Transverse colon (tissue), 4 donors: ENCODE measurements around the gene DENND1C. TPM values are rescaled to one million over a fixed set of nuclear protein-coding genes. Genes with fewer than 3 reads are reported as not detected.
A peak's percentile ranks its signal among the peaks of the same experiment; 100 is the strongest.

ENCODE experiments used
- DNase-seq: peaks from one replicate; pipeline ENCODE4 v3.0.0-alpha.2; 2019
- H3K27ac ChIP-seq, 4 donors: fragments of 200-600 bp; sonication (generic); 2 replicates each; pipeline ENCODE4 v1.5.1; 2016 to 2018; ENCODE audit warnings: inconsistent platforms in 4 of 4
- H3K27me3 ChIP-seq: fragments of 200-600 bp; sonication (generic); 2 replicates; pipeline ENCODE4 v1.5.1; 2017; ENCODE audit warnings: inconsistent platforms
- H3K36me3 ChIP-seq, 4 donors: fragments of 200-600 bp; sonication (generic); 2 replicates each; pipeline ENCODE4 v1.5.1; 2017 to 2019; ENCODE audit warnings: inconsistent platforms in 4 of 4
- H3K4me1 ChIP-seq, 4 donors: fragments of 200-600 bp; sonication (generic); 2 replicates each; pipeline ENCODE4 v1.5.1; 2017 to 2020; ENCODE audit warnings: inconsistent platforms in 4 of 4
- H3K4me3 ChIP-seq, 4 donors: fragments of 200-600 bp; sonication (generic); 1 replicate in 1 of 4; 2 replicates in 3 of 4; pipeline versions ENCODE4 v1.5.1 to v1.6.1; 2017 to 2019; ENCODE audit warnings: inconsistent platforms in 4 of 4
- H3K9me3 ChIP-seq, 2 donors: fragments of 200-600 bp; sonication (generic); 2 replicates each; pipeline ENCODE4 v1.5.1; 2017 to 2019; ENCODE audit warnings: inconsistent platforms in 2 of 2
- EP300 ChIP-seq: sonication (generic); formaldehyde crosslinking; IDR thresholded peaks from one replicate; pipeline ENCODE4 v1.6.1; 2017; ENCODE audit warnings: antibody characterized with exemption, low read depth
- POLR2A ChIP-seq: fragments of 450-650 bp; IDR thresholded peaks from one replicate; pipeline ENCODE4 v1.6.1; 2016; ENCODE audit warnings: antibody characterized with exemption, mild to moderate bottlenecking, moderate library complexity
- POLR2AphosphoS5 ChIP-seq, 3 donors: sonication (generic); formaldehyde crosslinking; IDR thresholded peaks; one replicate each; pipeline ENCODE4 v1.6.1; 2016; ENCODE audit warnings: antibody characterized with exemption in 3 of 3
- WGBS, 2 donors: methylation state at CpG; one replicate each; pipeline ENCODE4 v1.1.5; 2018; ENCODE audit warnings: low coverage in 1 of 2; 5-methylcytosine and 5-hydroxymethylcytosine counted together
- in situ Hi-C, 4 donors: fragments of 200-750 bp; cut with MboI; loops; one replicate each; pipeline versions ENCODE4 v1.15.0 to v1.15.1; 2017; ENCODE audit warnings: low sequenced_read_pairs in 3 of 4, low pct_ligation_motif_present in 1 of 4, low pct_unique_long_range_greater_than_20kb in 1 of 4
- intact Hi-C: fragments of 100-400 bp; cut with DNase I; formaldehyde crosslinking; loops from one replicate; pipeline ENCODE4 v1.15.1; 2023; ENCODE audit warnings: low total_unique reads
- total RNA-seq, 4 donors: library from RNA; depleted of rRNA; stranded (reverse); fragments of >200 nt; gene quantifications; one replicate each; pipeline ENCODE4 v1.1.0, GENCODE V29; 2016
- TF ChIP-seq, protein P1 (sequence below), 5 experiments: fragments of 200-600 bp in 3 of 5; fragments of 450-650 bp in 2 of 5; sonication (generic) in 3 of 5; IDR thresholded peaks; 1 replicate in 2 of 5; 2 replicates in 3 of 5; pipeline ENCODE4 v1.5.1; 2016 to 2017; ENCODE audit warnings: antibody characterized with exemption in 5 of 5, inconsistent platforms in 3 of 5, mild to moderate bottlenecking in 2 of 5, moderate library complexity in 1 of 5

DENND1C gene
- total RNA-seq, 4 donors from 2014 or later = 0.40 to 7.5 (median 5.0) TPM

DNA sequence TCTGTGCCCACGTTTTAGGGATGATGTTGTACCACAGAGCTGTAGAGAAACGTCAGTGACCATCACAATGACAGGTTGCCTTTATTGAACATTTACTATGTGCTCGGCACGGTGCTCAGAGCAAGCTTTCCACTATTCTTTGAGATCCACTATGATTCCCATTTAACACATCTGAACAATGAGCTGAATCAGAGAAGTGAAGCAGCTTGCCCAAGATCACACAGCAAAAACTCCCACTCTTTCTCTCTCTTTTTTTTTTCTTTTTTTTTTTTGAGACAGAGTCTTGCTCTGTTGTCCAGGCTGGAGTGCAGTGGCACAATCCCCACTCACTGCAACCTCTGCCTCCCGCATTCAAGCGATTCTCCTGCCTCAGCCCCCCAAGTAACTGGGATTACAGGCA is 41.1 kb upstream of the DENND1C start:
- no peak overlapping the region for H3K4me3 ChIP-seq
- 81% methylated on average over 6 of the region's 6 CpGs; no CpG with 5 or more reads in 1 of the 2 donors for WGBS, 2 donors
- H3K27ac ChIP-seq = no peak overlapping the region
- no peaks in the 10 kb centered on the region for H3K36me3 ChIP-seq
- in situ Hi-C loops (loop anchor here in 3 of 4 donors (10.0 to 25.0 kb wide), 3 partner anchors 115 to 340 kb away; partner anchors contain the start of genes GPR108 (in 1 of the 3) and TRIP10 (in 1 of the 3)), intact Hi-C loops (no loop called here)
- no peaks in the 10 kb centered on the region for H3K9me3 ChIP-seq
- no peaks in the 10 kb centered on the region for H3K27me3 ChIP-seq
- H3K4me1 ChIP-seq = no peaks in the 10 kb centered on the region
- no peak for TF ChIP-seq EP300
- TF ChIP-seq POLR2AphosphoS5 (IDR thresholded peaks at IDR 0.05) = no peak
- TF ChIP-seq, protein P1, sequence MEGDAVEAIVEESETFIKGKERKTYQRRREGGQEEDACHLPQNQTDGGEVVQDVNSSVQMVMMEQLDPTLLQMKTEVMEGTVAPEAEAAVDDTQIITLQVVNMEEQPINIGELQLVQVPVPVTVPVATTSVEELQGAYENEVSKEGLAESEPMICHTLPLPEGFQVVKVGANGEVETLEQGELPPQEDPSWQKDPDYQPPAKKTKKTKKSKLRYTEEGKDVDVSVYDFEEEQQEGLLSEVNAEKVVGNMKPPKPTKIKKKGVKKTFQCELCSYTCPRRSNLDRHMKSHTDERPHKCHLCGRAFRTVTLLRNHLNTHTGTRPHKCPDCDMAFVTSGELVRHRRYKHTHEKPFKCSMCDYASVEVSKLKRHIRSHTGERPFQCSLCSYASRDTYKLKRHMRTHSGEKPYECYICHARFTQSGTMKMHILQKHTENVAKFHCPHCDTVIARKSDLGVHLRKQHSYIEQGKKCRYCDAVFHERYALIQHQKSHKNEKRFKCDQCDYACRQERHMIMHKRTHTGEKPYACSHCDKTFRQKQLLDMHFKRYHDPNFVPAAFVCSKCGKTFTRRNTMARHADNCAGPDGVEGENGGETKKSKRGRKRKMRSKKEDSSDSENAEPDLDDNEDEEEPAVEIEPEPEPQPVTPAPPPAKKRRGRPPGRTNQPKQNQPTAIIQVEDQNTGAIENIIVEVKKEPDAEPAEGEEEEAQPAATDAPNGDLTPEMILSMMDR (IDR thresholded peaks at IDR 0.05) = no peak
- no peak for TF ChIP-seq POLR2A
- no peak for DNase-seq

GRCh38 chr19:6521718-6522646 is 40.4 kb upstream of the DENND1C start:
- peaks cover 0 to 2% (median 1%) of the 10 kb centered on the region in 4 donors for H3K4me1 ChIP-seq
- DNase-seq = peak; percentile 61
- no peaks in the 10 kb centered on the region for H3K27me3 ChIP-seq
- no peak overlapping the region for H3K27ac ChIP-seq
- no peak overlapping the region for H3K4me3 ChIP-seq
- no peaks in the 10 kb centered on the region for H3K36me3 ChIP-seq
- 49 to 54% methylated on average over 6 to 20 of the region's 20 CpGs for WGBS, 2 donors
- no peak for TF ChIP-seq POLR2AphosphoS5 (IDR thresholded peaks at IDR 0.05)
- no peak for TF ChIP-seq EP300
- TF ChIP-seq, protein P1 (IDR thresholded peaks at IDR 0.05) = no peak
- TF ChIP-seq POLR2A = no peak
- intact Hi-C loops (no loop called here), in situ Hi-C loops (loop anchor here in 3 of 4 donors (10.0 to 25.0 kb wide), 3 partner anchors 115 to 340 kb away; partner anchors contain the start of genes GPR108 (in 1 of the 3) and TRIP10 (in 1 of the 3))
- no peaks in the 10 kb centered on the region for H3K9me3 ChIP-seq

DNA sequence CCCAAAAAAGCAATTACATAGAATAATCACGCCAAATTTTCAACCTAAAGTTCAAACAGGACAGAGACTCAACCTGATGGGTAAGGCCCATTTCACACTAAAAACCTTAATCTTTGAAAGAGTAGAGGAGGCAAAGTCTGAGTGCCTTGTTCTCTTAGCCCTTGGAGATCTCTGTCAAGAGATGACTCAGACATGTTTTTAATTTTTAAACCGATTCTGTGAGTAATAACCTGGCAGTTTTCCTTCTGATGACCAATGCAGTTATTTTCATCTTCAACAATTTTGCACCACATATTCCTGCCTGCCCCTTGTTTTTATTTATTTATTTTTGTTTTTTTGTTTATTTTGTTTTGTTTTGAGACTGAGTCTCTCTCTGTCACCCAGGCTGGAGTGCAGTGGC is 37.7 kb upstream of the DENND1C start:
- 23% methylated on average over 2 of the region's 2 CpGs; no CpG with 5 or more reads in 1 of the 2 donors for WGBS, 2 donors
- in situ Hi-C loops (loop anchor here (10.0 to 25.0 kb wide), 5 partner anchors 106 to 346 kb away; no protein-coding TSS in a partner anchor), intact Hi-C loops (loop anchor here (10.0 kb wide), 1 partner anchor 346 kb away; no protein-coding TSS in a partner anchor)
- H3K4me3 ChIP-seq = no peak overlapping the region
- no peak for TF ChIP-seq EP300
- TF ChIP-seq POLR2AphosphoS5 (IDR thresholded peaks at IDR 0.05) = no peak
- no peak for TF ChIP-seq POLR2A
- TF ChIP-seq, protein P1 (IDR thresholded peaks at IDR 0.05) = no peak
- H3K4me1 ChIP-seq = peaks cover 0 to 10% (median 5%) of the 10 kb centered on the region in 4 donors
- H3K36me3 ChIP-seq = no peaks in the 10 kb centered on the region
- H3K27me3 ChIP-seq = no peaks in the 10 kb centered on the region
- no peaks in the 10 kb centered on the region for H3K9me3 ChIP-seq
- DNase-seq = no peak
- no peak overlapping the region for H3K27ac ChIP-seq

- 39 to 58% methylated on average over 11 to 14 of the region's 14 CpGs for WGBS, 2 donors
- no peak overlapping the region for H3K27ac ChIP-seq
- no peaks in the 10 kb centered on the region for H3K36me3 ChIP-seq
- DNase-seq = no peak
- TF ChIP-seq POLR2AphosphoS5 (IDR thresholded peaks at IDR 0.05) (no peak), POLR2A (no peak), EP300 (no peak)
- TF ChIP-seq, protein P1 (IDR thresholded peaks at IDR 0.05) = no peak
- no peaks in the 10 kb centered on the region for H3K9me3 ChIP-seq
- intact Hi-C loops = loop anchor here (10.0 kb wide), 1 partner anchor 346 kb away; no protein-coding TSS in a partner anchor
- in situ Hi-C loops = loop anchor here (10.0 to 25.0 kb wide), 5 partner anchors 106 to 346 kb away; no protein-coding TSS in a partner anchor
- H3K4me3 ChIP-seq = no peak overlapping the region
- H3K27me3 ChIP-seq = no peaks in the 10 kb centered on the region
- H3K4me1 ChIP-seq = peaks cover 0 to 10% (median 5%) of the 10 kb centered on the region in 4 donors
These were observed 36.7 kb upstream of the DENND1C start for GRCh38 chr19:6518145-6518911.
